H9 (cell line): ENCODE measurements around the gene IRF2. TPM values are rescaled to one million over a fixed set of nuclear protein-coding genes. Genes with fewer than 3 reads are reported as not detected.

Experiments
- DNase-seq: peaks from one replicate; pipeline ENCODE4 v3.0.0-alpha.2; 2017
- H2AFZ ChIP-seq: one replicate; pipeline ENCODE4 v1.6.1; 2013; ENCODE audit warnings: mild to moderate bottlenecking, low read length, control low read depth, moderate library complexity
- H2AK5ac ChIP-seq: 2 replicates; pipeline ENCODE4 v1.6.1; 2013; ENCODE audit warnings: low read length, control low read depth, mixed read lengths; ENCODE audit not compliant: insufficient read length
- H2BK120ac ChIP-seq: one replicate; pipeline ENCODE4 v1.6.1; 2013; ENCODE audit warnings: low read depth, mild to moderate bottlenecking, low read length, control low read depth, inconsistent platforms; ENCODE audit not compliant: poor library complexity, severe bottlenecking
- H2BK12ac ChIP-seq: 2 replicates; pipeline ENCODE4 v1.6.1; 2013; ENCODE audit warnings: low read length, control low read depth, mixed read lengths, low read depth; ENCODE audit not compliant: insufficient read length
- H2BK15ac ChIP-seq: 2 replicates; pipeline ENCODE4 v1.6.1; 2013; ENCODE audit warnings: low read depth, low read length, control low read depth
- H2BK20ac ChIP-seq: one replicate; pipeline ENCODE4 v1.6.1; 2013; ENCODE audit warnings: low read depth, mild to moderate bottlenecking, low read length, control low read depth, inconsistent platforms; ENCODE audit not compliant: poor library complexity, severe bottlenecking
- H2BK5ac ChIP-seq: 2 replicates; pipeline ENCODE4 v1.6.1; 2013; ENCODE audit warnings: low read length, control low read depth, mixed read lengths; ENCODE audit not compliant: insufficient read length
- H3K14ac ChIP-seq: 2 replicates; pipeline ENCODE4 v1.6.1; 2013; ENCODE audit warnings: low read length, control low read depth; ENCODE audit not compliant: insufficient read depth
- H3K18ac ChIP-seq: 2 replicates; pipeline ENCODE4 v1.6.1; 2013; ENCODE audit warnings: low read depth, mild to moderate bottlenecking, mixed read lengths, low read length, control low read depth; ENCODE audit not compliant: insufficient read length
- H3K23ac ChIP-seq: 2 replicates; pipeline ENCODE4 v1.6.1; 2013; ENCODE audit warnings: low read length, control low read depth, mixed read lengths, low read depth; ENCODE audit not compliant: insufficient read length
- H3K23me2 ChIP-seq: 2 replicates; pipeline ENCODE4 v1.6.1; 2013; ENCODE audit warnings: low read depth, mild to moderate bottlenecking, mixed read lengths, low read length, control low read depth; ENCODE audit not compliant: insufficient read length, poor library complexity, severe bottlenecking
- H3K27ac ChIP-seq: 2 replicates; pipeline ENCODE4 v1.5.1; 2013; ENCODE audit warnings: low read length, control low read depth, mixed read lengths, low read depth; ENCODE audit not compliant: insufficient read length
- H3K27me3 ChIP-seq: 2 replicates; pipeline ENCODE4 v1.6.1; 2013; ENCODE audit warnings: low read length, control low read depth, inconsistent platforms; ENCODE audit not compliant: insufficient read depth
- H3K4ac ChIP-seq: 2 replicates; pipeline ENCODE4 v1.6.1; 2013; ENCODE audit warnings: low read depth, mild to moderate bottlenecking, control low read depth, inconsistent platforms, low read length, moderate library complexity
- H3K4me1 ChIP-seq: 2 replicates; pipeline ENCODE4 v1.6.1; 2013; ENCODE audit warnings: low read length, control low read depth, inconsistent platforms; ENCODE audit not compliant: insufficient read depth
- H3K4me2 ChIP-seq: 2 replicates; pipeline ENCODE4 v1.6.1; 2013; ENCODE audit warnings: low read length, control low read depth, mixed read lengths; ENCODE audit not compliant: insufficient read length, insufficient read depth
- H3K56ac ChIP-seq: 2 replicates; pipeline ENCODE4 v1.6.1; 2013; ENCODE audit warnings: low read depth, mild to moderate bottlenecking, mixed read lengths, low read length, control low read depth; ENCODE audit not compliant: insufficient read length
- H3K79me1 ChIP-seq: 2 replicates; pipeline ENCODE4 v1.6.1; 2013; ENCODE audit warnings: low read depth, mild to moderate bottlenecking, moderate library complexity, low read length, control low read depth, inconsistent platforms; ENCODE audit not compliant: insufficient read depth, poor library complexity, severe bottlenecking
- H3K79me2 ChIP-seq: 2 replicates; pipeline ENCODE4 v1.6.1; 2013; ENCODE audit warnings: low read length, control low read depth, inconsistent platforms; ENCODE audit not compliant: insufficient read depth
- H3K9ac ChIP-seq: 2 replicates; pipeline ENCODE4 v1.6.1; 2013; ENCODE audit warnings: low read length, control low read depth, mixed read lengths; ENCODE audit not compliant: insufficient read length; ENCODE audit errors: extremely low read depth
- H3K9me3 ChIP-seq: one replicate; pipeline ENCODE4 v1.6.1; 2013; ENCODE audit warnings: low read depth, low read length, inconsistent platforms; ENCODE audit not compliant: control insufficient read depth
- H3T11ph ChIP-seq: one replicate; pipeline ENCODE4 v1.6.1; 2013; ENCODE audit warnings: mild to moderate bottlenecking, low read length, control low read depth, inconsistent platforms
- H4K20me1 ChIP-seq: one replicate; pipeline ENCODE4 v1.6.1; 2013; ENCODE audit not compliant: control insufficient read depth, insufficient read length, insufficient read depth
- H4K5ac ChIP-seq: 2 replicates; pipeline ENCODE4 v1.6.1; 2013; ENCODE audit warnings: low read depth, mild to moderate bottlenecking, mixed read lengths, low read length, control low read depth; ENCODE audit not compliant: insufficient read length
- H4K8ac ChIP-seq: replicated peaks from 2 replicates; pipeline ENCODE4 v1.6.1; 2013; ENCODE audit warnings: low read length, control low read depth, mixed read lengths, low read depth; ENCODE audit not compliant: insufficient read length
- H4K91ac ChIP-seq: 2 replicates; pipeline ENCODE4 v1.6.1; 2013; ENCODE audit warnings: low read depth, mild to moderate bottlenecking, moderate library complexity, mixed read lengths, low read length, control low read depth; ENCODE audit not compliant: insufficient read length
- H3K27ac Mint-ChIP-seq, 3 experiments: 2 replicates in 2 of 3; 3 replicates in 1 of 3; pipeline ENCODE4 v1.8.0; 2020 to 2021; ENCODE audit warnings: mixed read lengths in 3 of 3, mild to moderate bottlenecking in 1 of 3, moderate library complexity in 1 of 3
- H3K27me3 Mint-ChIP-seq: 2 replicates; pipeline ENCODE4 v1.8.0; 2021; ENCODE audit warnings: low read depth, mild to moderate bottlenecking, moderate library complexity, mixed read lengths
- H3K36me3 Mint-ChIP-seq, 3 experiments: 2 replicates in 2 of 3; 3 replicates in 1 of 3; pipeline ENCODE4 v1.8.0; 2020 to 2021; ENCODE audit warnings: low read depth in 3 of 3, mixed read lengths in 3 of 3; ENCODE audit not compliant: insufficient read depth in 1 of 3
- H3K4me1 Mint-ChIP-seq, 2 experiments: 2 replicates each; pipeline ENCODE4 v1.8.0; 2020; ENCODE audit warnings: mixed read lengths in 2 of 2
- H3K4me3 Mint-ChIP-seq, 2 experiments: 2 replicates in 1 of 2; 3 replicates in 1 of 2; pipeline ENCODE4 v1.8.0; 2020 to 2021; ENCODE audit warnings: mild to moderate bottlenecking in 2 of 2, mixed read lengths in 2 of 2, moderate library complexity in 1 of 2
- H3K9me3 Mint-ChIP-seq, 2 experiments: 2 replicates in 1 of 2; 3 replicates in 1 of 2; pipeline ENCODE4 v1.8.0; 2020; ENCODE audit warnings: mild to moderate bottlenecking in 2 of 2, mixed read lengths in 2 of 2, moderate library complexity in 1 of 2
- WGBS: extraction: QIAGEN DNeasy Blood & Tissue Kit; methylation state at CpG from one replicate; pipeline ENCODE4 v1.1.7; 2013; ENCODE audit warnings: missing lambda C conversion rate, low lambda C conversion rate, mixed read lengths; ENCODE audit not compliant: insufficient read length; ENCODE audit errors: extremely low coverage; 5-methylcytosine and 5-hydroxymethylcytosine counted together
- total RNA-seq: library from RNA; stranded (reverse); gene quantifications from 2 replicates; pipeline ENCODE4 v1.2.1, GENCODE V29; 2021
- TF ChIP-seq, protein P1 (sequence below): fragments of 200-600 bp; sonication (generic); conservative IDR thresholded peaks from 3 replicates; pipeline ENCODE4 v1.8.0; 2021; ENCODE audit warnings: antibody characterized with exemption, mild to moderate bottlenecking

IRF2 gene
- total RNA-seq, 1 experiment from 2014 or later, result 13.5 TPM

DNA sequence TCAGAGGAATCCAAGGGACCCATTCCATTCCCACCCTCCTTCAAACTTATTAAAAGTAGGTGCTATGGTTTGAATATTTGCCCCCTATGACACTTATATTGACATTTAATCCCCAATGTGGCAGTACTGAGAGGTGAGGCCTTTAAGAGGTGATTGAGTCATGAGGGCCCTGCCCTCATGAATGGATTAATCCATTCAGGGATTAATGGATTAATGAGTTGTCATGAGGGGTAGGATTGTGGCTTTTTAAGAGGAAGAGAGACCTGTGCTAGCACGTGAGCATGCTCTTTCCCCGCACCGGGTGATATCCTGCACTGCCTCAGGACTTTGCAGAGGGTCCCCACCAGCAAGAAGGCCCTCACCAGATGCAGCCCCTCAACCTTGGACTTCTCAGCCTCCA, 50.1 kb downstream of the IRF2 start:
- Histone ChIP-seq H3K27ac (no peak overlapping the region), H3K14ac (no peak overlapping the region), H3K18ac (no peak overlapping the region), H2BK15ac (no peak overlapping the region), H3K9ac (no peak overlapping the region), H2BK120ac (no peak overlapping the region), H3K79me2 (no peaks in the 10 kb centered on the region; the same call in 1 of the 2 replicates), H2AK5ac (no peak overlapping the region), H2BK5ac (no peak overlapping the region), H3T11ph (no peak overlapping the region), H3K79me1 (no peaks in the 10 kb centered on the region), H3K23ac (no peak overlapping the region), H3K4me2 (no peak overlapping the region), H3K9me3 (peaks cover 11% of the 10 kb centered on the region), H4K5ac (no peak overlapping the region), H2BK12ac (no peak overlapping the region), H4K8ac (no peak overlapping the region), H3K4ac (no peak overlapping the region), H4K91ac (no peak overlapping the region), H3K56ac (no peak overlapping the region), H3K27me3 (no peaks in the 10 kb centered on the region), H3K23me2 (no peaks in the 10 kb centered on the region), H2AFZ (no peak overlapping the region), H4K20me1 (no peaks in the 10 kb centered on the region), H3K4me1 (no peaks in the 10 kb centered on the region), H2BK20ac (no peak overlapping the region)
- H3K9me3 Mint-ChIP-seq, result peaks cover 11 to 16% of the 10 kb centered on the region in 2 experiments
- no peak overlapping the region for H3K27ac Mint-ChIP-seq
- H3K27me3 Mint-ChIP-seq, result no peaks in the 10 kb centered on the region
- WGBS, result no CpG with 5 or more reads among the region's 3 CpGs
- peaks cover 12 to 15% of the 10 kb centered on the region in 2 experiments for H3K4me1 Mint-ChIP-seq
- TF ChIP-seq, protein P1, sequence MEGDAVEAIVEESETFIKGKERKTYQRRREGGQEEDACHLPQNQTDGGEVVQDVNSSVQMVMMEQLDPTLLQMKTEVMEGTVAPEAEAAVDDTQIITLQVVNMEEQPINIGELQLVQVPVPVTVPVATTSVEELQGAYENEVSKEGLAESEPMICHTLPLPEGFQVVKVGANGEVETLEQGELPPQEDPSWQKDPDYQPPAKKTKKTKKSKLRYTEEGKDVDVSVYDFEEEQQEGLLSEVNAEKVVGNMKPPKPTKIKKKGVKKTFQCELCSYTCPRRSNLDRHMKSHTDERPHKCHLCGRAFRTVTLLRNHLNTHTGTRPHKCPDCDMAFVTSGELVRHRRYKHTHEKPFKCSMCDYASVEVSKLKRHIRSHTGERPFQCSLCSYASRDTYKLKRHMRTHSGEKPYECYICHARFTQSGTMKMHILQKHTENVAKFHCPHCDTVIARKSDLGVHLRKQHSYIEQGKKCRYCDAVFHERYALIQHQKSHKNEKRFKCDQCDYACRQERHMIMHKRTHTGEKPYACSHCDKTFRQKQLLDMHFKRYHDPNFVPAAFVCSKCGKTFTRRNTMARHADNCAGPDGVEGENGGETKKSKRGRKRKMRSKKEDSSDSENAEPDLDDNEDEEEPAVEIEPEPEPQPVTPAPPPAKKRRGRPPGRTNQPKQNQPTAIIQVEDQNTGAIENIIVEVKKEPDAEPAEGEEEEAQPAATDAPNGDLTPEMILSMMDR, result no peak
- no peak for DNase-seq
- peaks cover 35 to 65% (median 63%) of the 10 kb centered on the region in 3 experiments; a peak in 6 of 7 replicates for H3K36me3 Mint-ChIP-seq
- H3K4me3 Mint-ChIP-seq, result no peak overlapping the region
